ENCODE data around the gene ACLY. TPM values are rescaled to one million over a fixed set of nuclear protein-coding genes. Genes with fewer than 3 reads are reported as not detected.

Gene ACLY
- total and polyA plus RNA-seq, 2 of the 13 experiments (the other 11 are each of a cell fraction or from before 2014, with no cell fraction given), result 111 to 218 TPM

DNA sequence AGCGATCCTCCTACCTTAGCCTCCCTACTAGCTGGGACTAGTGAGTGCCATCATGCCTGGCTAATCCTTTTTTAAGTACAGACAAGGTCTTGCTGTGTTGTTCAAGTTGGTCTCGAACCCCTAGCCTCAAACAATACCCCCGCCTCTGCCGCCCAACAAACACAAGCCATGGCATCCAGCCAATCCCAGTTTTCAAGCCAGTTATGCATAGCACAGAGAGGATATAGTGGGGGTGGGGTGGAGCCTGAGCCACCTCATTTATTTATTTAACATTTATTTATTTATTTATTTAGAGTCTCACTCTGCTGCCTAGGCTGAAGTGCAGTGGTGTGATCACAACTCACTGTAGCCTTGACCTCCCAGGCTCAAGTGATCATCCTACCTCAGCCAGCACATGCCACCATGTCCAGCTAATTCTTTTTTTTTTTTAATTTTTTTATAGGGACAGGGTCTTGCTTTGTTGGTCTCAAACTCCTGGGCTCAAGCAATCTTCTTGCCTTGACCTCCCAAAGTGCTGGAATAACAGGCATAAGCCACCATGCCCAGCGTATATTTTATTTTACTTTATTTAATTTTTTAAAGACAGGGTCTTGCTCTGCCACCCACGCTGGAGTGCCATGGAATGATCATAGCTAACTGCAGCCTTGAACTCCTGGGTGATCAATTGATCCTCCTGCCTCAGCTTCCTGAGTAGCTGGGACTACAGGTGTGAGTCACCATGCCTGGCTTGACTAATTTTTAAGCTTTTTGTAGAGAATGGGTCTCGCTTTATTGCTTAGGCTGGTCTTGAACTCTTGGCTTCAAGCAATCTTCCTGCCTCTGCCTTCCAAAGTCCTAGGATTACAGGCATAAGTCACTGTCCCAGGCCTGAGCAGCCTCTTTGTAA is 27.4 kb downstream of the ACLY start (continued):
- TF ChIP-seq, protein P1, sequence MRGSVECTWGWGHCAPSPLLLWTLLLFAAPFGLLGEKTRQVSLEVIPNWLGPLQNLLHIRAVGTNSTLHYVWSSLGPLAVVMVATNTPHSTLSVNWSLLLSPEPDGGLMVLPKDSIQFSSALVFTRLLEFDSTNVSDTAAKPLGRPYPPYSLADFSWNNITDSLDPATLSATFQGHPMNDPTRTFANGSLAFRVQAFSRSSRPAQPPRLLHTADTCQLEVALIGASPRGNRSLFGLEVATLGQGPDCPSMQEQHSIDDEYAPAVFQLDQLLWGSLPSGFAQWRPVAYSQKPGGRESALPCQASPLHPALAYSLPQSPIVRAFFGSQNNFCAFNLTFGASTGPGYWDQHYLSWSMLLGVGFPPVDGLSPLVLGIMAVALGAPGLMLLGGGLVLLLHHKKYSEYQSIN (CRISPR knock-in tag; IDR thresholded peaks at IDR 0.05; ENCODE audit: borderline replicate concordance), result no peak
- TF ChIP-seq FOSL1 (CRISPR knock-in tag; IDR thresholded peaks at IDR 0.05; ENCODE audit: borderline replicate concordance) (0 out of 2 replicates have a peak, but pooled peaks have one; percentile 13), ZNF17 (CRISPR knock-in tag; IDR thresholded peaks at IDR 0.05) (no peak), NR2F2 (IDR thresholded peaks at IDR 0.05; ENCODE audit: borderline replicate concordance, low read depth) (0 out of 2 replicates have a peak, but pooled peaks have one; percentile 47), SMARCC2 (IDR thresholded peaks at IDR 0.05) (no peak), GABPA (IDR thresholded peaks at IDR 0.05; ENCODE audit: low read depth, low read length) (no peak), GABPA (CRISPR knock-in tag; IDR thresholded peaks at IDR 0.05; ENCODE audit: low read depth) (no peak), ZNF33A (CRISPR knock-in tag; IDR thresholded peaks at IDR 0.05; ENCODE audit: borderline replicate concordance) (no peak), WIZ (CRISPR knock-in tag; IDR thresholded peaks at IDR 0.05) (no peak), CBX1 (IDR thresholded peaks at IDR 0.05; ENCODE audit: low read depth) (no peak), ZNF747 (CRISPR knock-in tag; IDR thresholded peaks at IDR 0.05; ENCODE audit: borderline replicate concordance) (no peak), CREM (IDR thresholded peaks at IDR 0.05) (0 out of 2 replicates have a peak, but pooled peaks have one; percentile 11), CREM (CRISPR knock-in tag; IDR thresholded peaks at IDR 0.05) (no peak), NCOA2 (CRISPR knock-in tag; IDR thresholded peaks at IDR 0.05) (no peak), ADNP (CRISPR knock-in tag; IDR thresholded peaks at IDR 0.05) (0 out of 2 replicates have a peak, but pooled peaks have one; percentile 34), NR2C2 (CRISPR knock-in tag; IDR thresholded peaks at IDR 0.05; ENCODE audit: borderline replicate concordance) (peak; percentile 38; the same call in 1 of the 2 replicates), DNMT1 (CRISPR knock-in tag; IDR thresholded peaks at IDR 0.05) (no peak), ZNF24 (IDR thresholded peaks at IDR 0.05) (no peak)
- TF ChIP-seq, protein P2, sequence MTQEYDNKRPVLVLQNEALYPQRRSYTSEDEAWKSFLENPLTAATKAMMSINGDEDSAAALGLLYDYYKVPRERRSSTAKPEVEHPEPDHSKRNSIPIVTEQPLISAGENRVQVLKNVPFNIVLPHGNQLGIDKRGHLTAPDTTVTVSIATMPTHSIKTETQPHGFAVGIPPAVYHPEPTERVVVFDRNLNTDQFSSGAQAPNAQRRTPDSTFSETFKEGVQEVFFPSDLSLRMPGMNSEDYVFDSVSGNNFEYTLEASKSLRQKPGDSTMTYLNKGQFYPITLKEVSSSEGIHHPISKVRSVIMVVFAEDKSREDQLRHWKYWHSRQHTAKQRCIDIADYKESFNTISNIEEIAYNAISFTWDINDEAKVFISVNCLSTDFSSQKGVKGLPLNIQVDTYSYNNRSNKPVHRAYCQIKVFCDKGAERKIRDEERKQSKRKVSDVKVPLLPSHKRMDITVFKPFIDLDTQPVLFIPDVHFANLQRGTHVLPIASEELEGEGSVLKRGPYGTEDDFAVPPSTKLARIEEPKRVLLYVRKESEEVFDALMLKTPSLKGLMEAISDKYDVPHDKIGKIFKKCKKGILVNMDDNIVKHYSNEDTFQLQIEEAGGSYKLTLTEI (CRISPR knock-in tag; conservative IDR thresholded peaks at IDR 0.05), result no peak
- TF ChIP-seq, protein P3, sequence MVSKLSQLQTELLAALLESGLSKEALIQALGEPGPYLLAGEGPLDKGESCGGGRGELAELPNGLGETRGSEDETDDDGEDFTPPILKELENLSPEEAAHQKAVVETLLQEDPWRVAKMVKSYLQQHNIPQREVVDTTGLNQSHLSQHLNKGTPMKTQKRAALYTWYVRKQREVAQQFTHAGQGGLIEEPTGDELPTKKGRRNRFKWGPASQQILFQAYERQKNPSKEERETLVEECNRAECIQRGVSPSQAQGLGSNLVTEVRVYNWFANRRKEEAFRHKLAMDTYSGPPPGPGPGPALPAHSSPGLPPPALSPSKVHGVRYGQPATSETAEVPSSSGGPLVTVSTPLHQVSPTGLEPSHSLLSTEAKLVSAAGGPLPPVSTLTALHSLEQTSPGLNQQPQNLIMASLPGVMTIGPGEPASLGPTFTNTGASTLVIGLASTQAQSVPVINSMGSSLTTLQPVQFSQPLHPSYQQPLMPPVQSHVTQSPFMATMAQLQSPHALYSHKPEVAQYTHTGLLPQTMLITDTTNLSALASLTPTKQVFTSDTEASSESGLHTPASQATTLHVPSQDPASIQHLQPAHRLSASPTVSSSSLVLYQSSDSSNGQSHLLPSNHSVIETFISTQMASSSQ (IDR thresholded peaks at IDR 0.05; ENCODE audit: low read depth), result no peak
- TF ChIP-seq, protein P3 (CRISPR knock-in tag; IDR thresholded peaks at IDR 0.05; ENCODE audit: borderline replicate concordance), result no peak
- TF ChIP-seq, protein P4, sequence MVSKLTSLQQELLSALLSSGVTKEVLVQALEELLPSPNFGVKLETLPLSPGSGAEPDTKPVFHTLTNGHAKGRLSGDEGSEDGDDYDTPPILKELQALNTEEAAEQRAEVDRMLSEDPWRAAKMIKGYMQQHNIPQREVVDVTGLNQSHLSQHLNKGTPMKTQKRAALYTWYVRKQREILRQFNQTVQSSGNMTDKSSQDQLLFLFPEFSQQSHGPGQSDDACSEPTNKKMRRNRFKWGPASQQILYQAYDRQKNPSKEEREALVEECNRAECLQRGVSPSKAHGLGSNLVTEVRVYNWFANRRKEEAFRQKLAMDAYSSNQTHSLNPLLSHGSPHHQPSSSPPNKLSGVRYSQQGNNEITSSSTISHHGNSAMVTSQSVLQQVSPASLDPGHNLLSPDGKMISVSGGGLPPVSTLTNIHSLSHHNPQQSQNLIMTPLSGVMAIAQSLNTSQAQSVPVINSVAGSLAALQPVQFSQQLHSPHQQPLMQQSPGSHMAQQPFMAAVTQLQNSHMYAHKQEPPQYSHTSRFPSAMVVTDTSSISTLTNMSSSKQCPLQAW (CRISPR knock-in tag; IDR thresholded peaks at IDR 0.05), result peak; percentile 28; the same call in 1 of the 2 replicates

Data from HepG2 (cell line).